ENCODE data around the gene GGT6. TPM values are rescaled to one million over a fixed set of nuclear protein-coding genes. Genes with fewer than 3 reads are reported as not detected.

The GGT6 gene
- total RNA-seq, 1 donor from 2014 or later = not detected

DNA sequence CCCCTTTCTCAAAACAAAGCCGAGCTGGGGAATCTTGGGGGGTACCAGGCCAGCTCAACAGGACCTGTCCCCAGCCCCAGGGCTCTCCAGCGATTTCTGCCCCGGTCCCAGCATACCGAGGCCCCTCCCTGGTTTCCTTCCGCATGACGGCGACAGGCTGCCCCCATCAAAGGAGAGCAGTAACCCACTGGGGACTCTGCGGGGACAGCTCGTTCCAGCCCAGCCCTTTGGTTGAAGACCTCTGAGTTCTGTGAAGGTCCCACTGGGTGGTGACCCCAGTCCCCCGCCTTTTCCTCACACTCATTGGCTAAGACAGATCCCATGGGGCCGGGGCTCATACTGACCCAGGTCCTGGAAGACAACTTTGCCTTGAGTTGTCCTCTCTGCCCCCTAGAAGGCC, 28.0 kb upstream of the GGT6 start:
- Mint-ChIP-seq H3K36me3 (ENCODE audit: low read depth, unreplicated experiment) (no peaks in the 10 kb centered on the region), H3K27ac (ENCODE audit: unreplicated experiment) (no peak overlapping the region), H3K4me1 (ENCODE audit: unreplicated experiment) (peaks cover 11% of the 10 kb centered on the region), H3K4me3 (ENCODE audit: unreplicated experiment) (no peak overlapping the region), H3K9me3 (ENCODE audit: unreplicated experiment) (no peaks in the 10 kb centered on the region), H3K27me3 (ENCODE audit: unreplicated experiment) (peaks cover 23% of the 10 kb centered on the region)
- TF ChIP-seq, protein P1, sequence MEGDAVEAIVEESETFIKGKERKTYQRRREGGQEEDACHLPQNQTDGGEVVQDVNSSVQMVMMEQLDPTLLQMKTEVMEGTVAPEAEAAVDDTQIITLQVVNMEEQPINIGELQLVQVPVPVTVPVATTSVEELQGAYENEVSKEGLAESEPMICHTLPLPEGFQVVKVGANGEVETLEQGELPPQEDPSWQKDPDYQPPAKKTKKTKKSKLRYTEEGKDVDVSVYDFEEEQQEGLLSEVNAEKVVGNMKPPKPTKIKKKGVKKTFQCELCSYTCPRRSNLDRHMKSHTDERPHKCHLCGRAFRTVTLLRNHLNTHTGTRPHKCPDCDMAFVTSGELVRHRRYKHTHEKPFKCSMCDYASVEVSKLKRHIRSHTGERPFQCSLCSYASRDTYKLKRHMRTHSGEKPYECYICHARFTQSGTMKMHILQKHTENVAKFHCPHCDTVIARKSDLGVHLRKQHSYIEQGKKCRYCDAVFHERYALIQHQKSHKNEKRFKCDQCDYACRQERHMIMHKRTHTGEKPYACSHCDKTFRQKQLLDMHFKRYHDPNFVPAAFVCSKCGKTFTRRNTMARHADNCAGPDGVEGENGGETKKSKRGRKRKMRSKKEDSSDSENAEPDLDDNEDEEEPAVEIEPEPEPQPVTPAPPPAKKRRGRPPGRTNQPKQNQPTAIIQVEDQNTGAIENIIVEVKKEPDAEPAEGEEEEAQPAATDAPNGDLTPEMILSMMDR (IDR thresholded peaks at IDR 0.05; ENCODE audit: unreplicated experiment) = no peak
- no peak for DNase-seq (ENCODE audit: low spot score)

DNA sequence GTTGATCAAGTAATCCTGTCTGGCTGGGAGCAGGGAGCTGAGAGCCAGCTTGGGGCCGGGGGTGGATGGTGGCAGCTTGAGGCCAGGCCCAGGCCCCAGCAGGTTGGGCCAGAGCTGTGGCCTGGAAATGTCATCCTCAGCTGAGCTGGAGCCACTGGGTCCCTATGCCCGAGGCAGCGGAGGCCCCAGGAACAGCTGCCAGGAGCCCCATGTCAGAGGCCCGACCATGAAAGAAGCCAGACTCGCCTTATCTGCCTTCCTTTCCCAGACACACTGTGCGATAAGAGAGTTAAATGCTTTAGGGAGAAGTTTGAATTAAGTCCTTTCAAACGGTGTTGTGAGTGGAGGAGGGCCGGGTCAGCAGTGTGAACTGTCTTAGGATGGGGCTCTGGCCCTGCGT, 27.4 kb upstream of the GGT6 start:
- Mint-ChIP-seq H3K36me3 (ENCODE audit: low read depth, unreplicated experiment) (no peaks in the 10 kb centered on the region), H3K4me1 (ENCODE audit: unreplicated experiment) (peaks cover 11% of the 10 kb centered on the region), H3K9me3 (ENCODE audit: unreplicated experiment) (no peaks in the 10 kb centered on the region), H3K4me3 (ENCODE audit: unreplicated experiment) (no peak overlapping the region), H3K27ac (ENCODE audit: unreplicated experiment) (no peak overlapping the region), H3K27me3 (ENCODE audit: unreplicated experiment) (peaks cover 23% of the 10 kb centered on the region)
- TF ChIP-seq, protein P1 (IDR thresholded peaks at IDR 0.05; ENCODE audit: unreplicated experiment) = no peak
- DNase-seq (ENCODE audit: low spot score) = no peak

DNA sequence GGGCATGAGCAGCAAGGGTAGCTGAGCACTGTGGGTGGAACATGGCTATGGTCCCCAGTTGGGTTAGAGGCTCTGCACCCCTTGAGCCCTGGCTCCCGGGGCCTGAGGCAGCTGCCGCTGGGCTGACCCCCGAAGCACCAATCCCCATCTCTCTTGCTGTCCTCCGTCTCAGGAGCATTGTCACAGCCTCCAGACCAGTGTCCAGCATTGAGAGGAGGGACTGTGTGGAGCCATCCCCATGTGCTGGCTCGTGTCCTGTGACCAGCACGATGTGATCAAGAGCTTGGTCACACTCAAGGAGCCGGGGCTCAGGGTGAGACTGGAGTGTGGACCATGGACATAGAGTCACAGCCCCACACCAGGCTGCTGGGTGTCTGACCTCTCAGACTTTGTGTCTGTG, 26.8 kb upstream of the GGT6 start:
- no peaks in the 10 kb centered on the region for H3K36me3 Mint-ChIP-seq (ENCODE audit: low read depth, unreplicated experiment)
- TF ChIP-seq, protein P1 (IDR thresholded peaks at IDR 0.05; ENCODE audit: unreplicated experiment) = no peak
- H3K4me1 Mint-ChIP-seq (ENCODE audit: unreplicated experiment) = peaks cover 11% of the 10 kb centered on the region
- no peak for DNase-seq (ENCODE audit: low spot score)
- H3K27ac Mint-ChIP-seq (ENCODE audit: unreplicated experiment) = no peak overlapping the region
- H3K4me3 Mint-ChIP-seq (ENCODE audit: unreplicated experiment) = no peak overlapping the region
- no peaks in the 10 kb centered on the region for H3K9me3 Mint-ChIP-seq (ENCODE audit: unreplicated experiment)
- peaks cover 26% of the 10 kb centered on the region for H3K27me3 Mint-ChIP-seq (ENCODE audit: unreplicated experiment)

DNA sequence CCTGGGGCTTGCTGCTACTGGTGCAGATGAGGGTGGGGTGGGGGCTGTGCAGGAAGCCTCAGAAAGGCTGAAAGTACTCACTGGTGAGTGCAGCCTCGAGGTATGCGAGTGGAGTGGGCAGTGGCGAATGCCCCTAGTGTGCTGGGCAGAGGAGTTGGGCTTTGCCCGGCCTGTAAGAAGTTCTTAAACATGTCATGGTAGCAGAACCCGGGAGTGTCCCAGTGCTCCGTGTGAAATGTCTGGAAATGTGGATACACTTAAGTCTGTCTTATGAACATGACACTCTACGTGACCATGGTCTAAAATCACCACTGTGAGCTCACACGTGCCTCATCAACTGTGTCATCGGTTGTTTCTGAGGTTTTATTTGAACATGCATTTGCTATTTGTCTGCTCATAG, 25.7 kb upstream of the GGT6 start:
- TF ChIP-seq, protein P1 (IDR thresholded peaks at IDR 0.05; ENCODE audit: unreplicated experiment) = no peak
- H3K36me3 Mint-ChIP-seq (ENCODE audit: low read depth, unreplicated experiment) = no peaks in the 10 kb centered on the region
- no peak for DNase-seq (ENCODE audit: low spot score)
- H3K4me1 Mint-ChIP-seq (ENCODE audit: unreplicated experiment) = peaks cover 13% of the 10 kb centered on the region
- peaks cover 27% of the 10 kb centered on the region for H3K27me3 Mint-ChIP-seq (ENCODE audit: unreplicated experiment)
- H3K9me3 Mint-ChIP-seq (ENCODE audit: unreplicated experiment) = no peaks in the 10 kb centered on the region
- no peak overlapping the region for H3K4me3 Mint-ChIP-seq (ENCODE audit: unreplicated experiment)
- no peak overlapping the region for H3K27ac Mint-ChIP-seq (ENCODE audit: unreplicated experiment)

DNA sequence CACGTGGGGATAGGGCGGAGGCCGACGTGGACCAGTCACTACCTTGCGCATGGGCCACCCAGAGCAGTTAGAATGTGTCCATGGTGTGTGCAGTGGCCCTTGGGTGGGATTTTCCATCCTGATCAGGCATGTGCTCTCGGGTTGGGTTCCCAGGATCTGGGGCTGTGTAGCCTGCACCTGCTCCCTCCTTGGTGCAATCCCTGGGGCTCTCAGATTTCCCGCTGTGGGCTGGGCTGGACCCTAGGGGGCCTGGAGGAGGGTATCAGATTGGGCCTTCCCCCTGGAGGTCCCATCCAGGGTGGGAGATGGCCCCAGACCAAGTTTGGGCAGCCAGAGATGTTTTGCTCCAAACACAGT, 25.2 kb upstream of the GGT6 start:
- H3K36me3 Mint-ChIP-seq (ENCODE audit: low read depth, unreplicated experiment) = no peaks in the 10 kb centered on the region
- peaks cover 29% of the 10 kb centered on the region for H3K27me3 Mint-ChIP-seq (ENCODE audit: unreplicated experiment)
- no peaks in the 10 kb centered on the region for H3K9me3 Mint-ChIP-seq (ENCODE audit: unreplicated experiment)
- no peak for DNase-seq (ENCODE audit: low spot score)
- H3K4me3 Mint-ChIP-seq (ENCODE audit: unreplicated experiment) = no peak overlapping the region
- TF ChIP-seq, protein P1 (IDR thresholded peaks at IDR 0.05; ENCODE audit: unreplicated experiment) = no peak
- no peak overlapping the region for H3K27ac Mint-ChIP-seq (ENCODE audit: unreplicated experiment)
- H3K4me1 Mint-ChIP-seq (ENCODE audit: unreplicated experiment) = peaks cover 14% of the 10 kb centered on the region
